Left lobe of liver (tissue), 2 donors: Measurements from ENCODE around the gene RBFA. TPM values are rescaled to one million over a fixed set of nuclear protein-coding genes. Genes with fewer than 3 reads are reported as not detected.
"Not testable (repeated sequence)": the region's sequence is repeated elsewhere in the genome, so short reads cannot be mapped to it uniquely, and the experiment has no call there.

Experiments
- ATAC-seq: fragments of 200-7000 bp; cut with Tn5 transposase; one replicate; pipeline ENCODE4 v1.9.1; 2020; ENCODE audit warnings: mild to moderate bottlenecking, moderate library complexity
- DNase-seq: peaks from one replicate; pipeline ENCODE4 v3.0.0-alpha.2; 2020; ENCODE audit warnings: low spot score
- total RNA-seq: library from RNA; stranded (reverse); gene quantifications from one replicate; pipeline ENCODE4 v1.2.1, GENCODE V29; 2021
- donor health status: DM: no; HTN: no; CAD: no; lungs with moderate emphysema.
- donor health status: DM: no; HTN: yes; CAD: no.

RBFA gene
- total RNA-seq, 1 donor from 2014 or later = 20.7 TPM

DNA sequence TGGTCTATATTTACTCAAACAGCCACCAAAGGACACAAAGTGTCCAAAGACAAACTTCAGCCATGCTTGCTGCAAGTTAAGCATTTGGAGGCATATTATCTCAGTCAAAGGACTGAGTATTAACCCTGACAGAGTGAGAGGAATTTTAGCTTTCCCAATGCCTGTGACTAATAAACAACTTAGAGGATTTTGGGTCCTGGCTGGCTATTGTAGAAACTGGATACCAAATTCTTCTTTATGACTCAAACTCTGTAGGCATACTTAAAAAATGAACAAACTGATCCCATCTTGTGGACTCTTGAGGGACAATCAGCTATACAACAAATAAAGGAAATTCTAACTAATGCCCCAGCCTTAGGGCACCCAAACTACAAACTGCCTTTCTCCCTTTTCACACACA is 6.5 kb upstream of the RBFA start:
- ATAC-seq, DNase-seq: not testable (repeated sequence)

DNA sequence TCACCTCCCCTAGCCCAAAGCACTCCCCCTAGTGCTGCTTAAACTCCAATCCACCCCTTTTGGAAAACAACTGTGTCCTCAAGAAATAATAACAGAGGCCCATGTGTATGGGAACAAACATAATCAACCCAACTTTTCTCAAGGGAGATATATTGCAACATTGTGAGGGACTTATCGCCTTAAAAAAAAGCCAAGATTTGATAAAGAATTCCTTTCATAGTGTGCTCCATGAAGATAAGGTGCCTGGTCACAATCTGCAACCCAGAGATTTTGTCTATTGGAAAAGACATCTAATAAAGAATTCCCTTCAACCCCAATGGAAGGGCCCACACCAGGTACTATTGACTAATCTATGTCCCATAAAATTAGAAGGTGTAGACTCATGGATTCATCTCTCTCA is 4.5 kb upstream of the RBFA start:
- ATAC-seq (no peak), DNase-seq (no peak)

DNA sequence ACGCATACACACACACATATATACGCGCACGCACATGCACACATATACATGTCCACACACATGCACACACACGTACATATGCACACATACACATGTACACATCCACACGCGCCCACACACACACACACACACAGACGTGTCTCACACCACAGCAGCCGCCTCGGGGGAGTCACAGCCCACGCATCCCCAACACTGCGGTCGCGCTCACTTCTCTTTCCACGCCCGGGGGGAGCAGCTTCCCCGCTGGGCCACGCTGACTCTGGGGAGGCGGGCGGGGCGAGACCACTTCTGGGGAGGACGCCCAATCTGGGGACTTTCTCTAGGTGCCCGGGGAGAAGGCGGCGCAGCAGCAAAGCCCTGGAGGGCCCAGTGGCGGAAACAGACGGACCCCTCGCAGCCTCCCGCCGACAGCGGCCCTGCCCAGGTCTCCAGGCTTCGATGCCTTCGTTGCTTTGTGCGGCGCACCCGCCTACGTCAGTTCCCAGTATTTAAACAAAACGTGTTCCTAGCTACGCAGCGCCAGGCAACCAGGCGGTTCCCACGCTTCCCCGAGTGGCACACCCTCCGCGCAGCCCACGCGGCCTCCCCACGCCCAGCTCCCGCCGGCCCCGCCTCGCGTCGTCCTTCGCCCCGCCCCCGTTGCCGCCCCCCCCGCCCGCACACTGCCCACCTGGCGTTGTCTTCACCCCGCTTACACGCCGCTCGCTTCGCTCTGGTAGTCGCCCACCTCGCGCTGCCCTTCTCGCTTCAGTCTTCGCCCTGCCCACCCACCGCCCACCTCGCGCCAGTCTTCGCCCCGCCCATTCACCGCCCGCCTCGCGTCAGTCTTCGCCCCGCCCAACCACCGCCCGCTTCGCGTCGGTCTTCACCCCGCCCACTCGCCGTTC is 810 bp upstream of the RBFA start:
- ATAC-seq = no peak
- DNase-seq = no peak

DNA sequence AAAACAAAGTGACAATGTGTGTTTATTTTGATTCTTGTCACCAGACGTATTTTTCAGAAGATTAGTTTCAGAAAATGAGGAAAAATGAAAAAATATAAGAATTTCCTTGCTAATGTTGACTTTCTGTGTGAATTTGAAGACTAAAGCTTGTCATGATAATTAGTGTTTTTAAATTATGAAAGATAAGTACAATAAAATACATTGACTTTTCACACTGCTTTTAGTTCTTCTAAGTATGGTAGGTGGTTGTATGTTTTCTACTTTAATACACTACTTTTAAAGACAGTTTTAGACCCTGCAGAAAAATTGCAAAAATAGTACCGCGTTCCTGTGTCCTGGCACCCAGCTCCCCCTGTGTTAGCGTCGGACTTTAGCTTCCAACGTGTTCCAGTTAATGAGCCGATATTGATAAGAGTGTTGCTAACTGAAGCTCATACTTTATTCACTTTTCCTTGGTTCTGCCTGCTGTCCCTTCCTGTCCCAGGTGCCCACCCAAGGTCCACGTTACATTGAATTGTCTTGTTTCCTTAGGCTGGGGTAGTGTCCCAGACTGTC is 695 bp downstream of the RBFA start:
- DNase-seq (no peak), ATAC-seq (no peak)

DNA sequence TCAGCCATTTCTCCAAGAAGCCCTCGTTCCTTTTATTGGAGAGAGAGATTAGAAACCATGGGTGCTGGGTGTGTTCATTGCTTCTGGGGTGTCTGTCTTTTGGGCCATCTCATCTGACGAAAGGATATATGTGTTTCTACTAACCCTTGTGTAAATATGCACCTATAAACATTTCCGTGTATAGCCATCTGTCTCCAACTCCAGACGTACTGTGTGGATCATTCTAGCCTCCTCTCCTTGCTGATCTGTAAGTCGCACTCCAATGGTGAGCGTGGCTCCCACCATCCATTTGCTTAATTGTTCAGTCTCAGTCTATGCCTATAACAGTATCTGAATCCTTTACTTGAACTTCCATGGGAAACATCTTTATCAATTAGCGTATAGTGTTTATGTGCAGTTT is 1.8 kb downstream of the RBFA start:
- no peak for ATAC-seq
- DNase-seq = no peak

DNA sequence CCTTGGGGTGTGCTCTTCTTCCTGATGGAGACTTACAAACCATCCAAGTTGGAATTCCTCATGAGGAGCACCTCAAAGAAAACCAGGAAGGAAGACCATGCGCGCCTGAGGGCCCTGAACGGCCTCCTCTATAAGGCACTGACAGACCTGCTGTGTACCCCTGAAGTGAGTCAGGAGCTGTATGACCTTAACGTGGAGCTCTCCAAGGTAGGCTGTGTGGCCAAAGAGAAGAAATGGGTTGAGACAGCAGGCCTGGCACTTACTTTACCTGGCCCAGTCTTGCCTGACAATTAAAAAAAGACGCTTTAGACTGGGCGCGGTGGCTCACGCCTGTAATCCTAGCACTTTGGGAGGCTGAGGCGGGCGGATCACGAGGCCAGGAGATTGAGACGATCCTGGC is 3.1 kb downstream of the RBFA start:
- DNase-seq (no peak), ATAC-seq (no peak)

DNA sequence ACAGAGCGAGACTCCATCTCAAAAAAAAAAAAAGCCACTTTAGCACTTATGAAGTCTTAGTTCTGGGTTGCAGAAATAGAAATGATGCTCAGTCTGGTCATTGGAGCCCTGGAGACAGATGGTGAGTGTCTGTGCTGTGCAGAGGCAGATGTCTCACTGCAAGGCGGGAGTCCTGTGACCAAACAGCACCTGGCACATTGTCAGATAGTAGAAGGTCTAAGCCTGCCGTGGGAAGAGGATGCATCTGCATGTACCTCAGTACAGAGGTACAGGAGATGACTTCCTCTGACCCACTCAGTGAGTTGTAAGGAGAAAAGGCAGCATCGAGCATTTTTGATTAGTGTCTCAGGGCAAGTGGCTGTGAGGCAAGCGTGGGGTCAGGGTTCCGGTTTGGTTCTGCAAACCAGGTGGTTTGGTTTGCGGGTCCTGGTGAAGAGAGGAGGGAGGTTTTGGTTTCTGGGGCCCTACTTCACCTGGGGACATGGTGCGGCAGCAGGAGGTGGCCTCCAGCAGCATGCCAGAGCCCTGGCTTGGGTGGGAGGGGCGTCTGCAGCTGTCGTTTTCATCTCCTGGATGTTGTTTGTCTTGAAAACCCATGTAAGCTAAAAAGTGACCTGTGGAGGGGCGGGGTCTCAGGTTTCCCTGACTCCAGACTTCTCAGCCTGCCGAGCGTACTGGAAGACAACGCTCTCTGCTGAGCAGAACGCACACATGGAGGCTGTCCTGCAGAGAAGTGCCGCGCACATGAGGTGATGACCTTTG is 3.8 kb downstream of the RBFA start:
- DNase-seq (no peak), ATAC-seq (no peak)

DNA sequence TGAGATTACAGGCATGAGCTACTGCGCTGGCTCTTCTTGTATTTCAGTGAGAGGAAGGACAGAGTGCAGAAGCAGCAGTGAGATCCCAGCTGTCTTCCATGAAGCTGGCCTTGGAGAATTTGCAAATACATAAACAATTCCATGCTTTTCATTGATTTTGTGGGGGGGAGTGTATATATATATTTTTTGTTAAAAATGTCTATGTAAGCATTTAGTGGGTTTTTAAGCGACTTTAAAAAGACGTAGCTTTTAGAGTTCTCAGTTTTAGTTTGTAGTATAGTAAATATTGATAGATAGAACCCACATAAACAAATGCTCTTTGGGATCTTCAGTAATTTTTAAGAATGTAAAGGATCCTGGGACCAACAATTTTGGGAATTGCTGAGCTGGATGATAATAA is 6.3 kb downstream of the RBFA start:
- DNase-seq (no peak), ATAC-seq (no peak)

DNA sequence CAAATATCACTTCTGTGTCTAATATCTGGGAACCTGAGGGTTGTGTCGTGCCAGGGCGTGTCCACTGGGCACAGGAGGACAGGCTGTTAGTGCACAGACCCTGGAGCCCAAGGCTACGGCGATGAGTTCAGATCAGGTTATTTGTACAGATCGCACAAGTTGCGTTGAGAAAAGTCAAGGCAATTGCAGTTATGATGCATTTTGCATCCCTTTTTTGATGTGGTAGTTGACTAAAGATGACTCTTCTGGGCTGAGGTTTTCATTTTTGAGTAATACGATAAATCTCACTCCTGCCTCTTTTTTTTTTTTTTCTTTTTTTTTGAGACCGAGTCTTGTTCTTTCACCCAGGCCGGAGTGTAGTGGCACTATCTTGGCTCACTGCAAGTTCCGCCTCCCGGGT is 7.2 kb downstream of the RBFA start:
- DNase-seq (no peak), ATAC-seq (no peak)

DNA sequence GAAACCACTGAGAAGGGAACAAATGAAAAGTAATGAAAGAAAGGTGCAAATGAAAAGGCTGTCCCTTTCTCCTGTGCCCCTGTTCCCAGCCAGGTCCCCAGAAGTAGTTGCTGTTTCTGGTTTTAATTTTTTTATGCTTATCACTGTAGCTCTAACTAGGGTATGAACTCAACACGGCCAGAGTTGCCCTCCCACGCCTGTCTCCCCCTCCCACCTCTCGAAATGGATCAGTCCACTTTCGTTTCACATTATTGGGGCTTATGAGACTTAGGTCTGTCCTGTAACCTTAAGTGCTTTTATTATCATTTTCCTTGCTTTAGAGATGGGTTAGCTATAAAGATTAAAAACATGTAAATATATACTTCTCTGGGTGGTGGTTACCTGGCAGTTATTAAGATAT is 8.6 kb downstream of the RBFA start:
- ATAC-seq (no peak), DNase-seq (no peak)

DNA sequence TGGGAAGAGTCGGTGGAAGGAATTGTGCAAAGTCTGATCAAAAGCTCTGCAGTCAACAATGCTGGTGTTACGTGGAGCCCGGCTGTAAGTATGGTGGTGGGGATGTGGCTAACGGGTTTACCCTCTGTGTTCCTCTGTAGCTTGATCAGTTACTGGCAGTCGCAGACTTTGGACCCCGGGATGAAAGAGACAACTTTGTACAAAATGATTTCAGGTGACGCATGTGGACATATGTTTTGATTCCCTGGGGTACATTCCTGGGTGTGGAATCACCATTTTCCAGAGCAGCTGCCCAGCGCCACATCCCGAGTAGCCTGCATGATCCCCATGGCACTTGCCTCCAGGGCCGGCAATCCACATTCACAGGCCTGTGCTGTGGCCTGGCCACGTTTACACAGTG is 9.8 kb downstream of the RBFA start:
- DNase-seq = no peak
- no peak for ATAC-seq

DNA sequence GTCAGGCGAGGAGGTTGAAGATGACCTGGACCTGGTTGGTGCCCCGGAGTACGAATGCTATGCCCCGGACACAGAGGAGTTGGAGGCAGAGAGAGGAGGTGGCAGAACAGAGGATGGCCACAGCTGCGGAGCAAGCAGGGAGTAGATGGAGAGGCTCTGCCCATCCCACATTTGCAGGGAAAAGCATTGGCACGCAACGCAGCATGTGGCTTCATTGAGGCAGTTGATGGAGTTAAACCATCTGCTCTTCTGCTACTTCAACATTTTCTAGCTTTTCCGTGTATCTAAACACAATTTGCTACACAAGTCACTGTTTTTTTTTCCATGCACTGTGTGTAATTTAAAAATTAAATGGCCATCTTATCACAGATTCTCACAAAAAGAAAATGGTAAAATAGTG is 11.8 kb downstream of the RBFA start:
- ATAC-seq (no peak), DNase-seq (no peak)

DNA sequence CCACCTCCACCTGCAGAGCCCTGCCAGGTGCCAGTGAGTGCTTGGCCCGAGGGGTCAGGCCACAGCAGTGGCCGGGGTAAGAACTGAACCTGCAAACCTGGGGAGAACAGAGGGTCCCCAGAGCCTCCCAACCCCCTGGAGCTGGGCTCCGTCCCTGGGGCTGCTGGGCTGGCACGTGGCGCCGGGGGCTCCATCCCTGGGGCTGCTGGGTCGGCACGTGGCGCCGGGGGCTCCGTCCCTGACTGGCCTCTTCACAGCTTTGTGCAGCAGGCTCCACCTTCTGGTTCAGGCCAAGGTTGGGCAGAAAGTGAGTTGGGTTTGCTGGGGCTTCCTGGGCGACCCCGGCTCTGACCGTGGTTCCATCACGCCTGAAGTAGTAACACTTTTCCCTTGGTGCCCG is 12.2 kb downstream of the RBFA start:
- DNase-seq (no peak), ATAC-seq (no peak)

DNA sequence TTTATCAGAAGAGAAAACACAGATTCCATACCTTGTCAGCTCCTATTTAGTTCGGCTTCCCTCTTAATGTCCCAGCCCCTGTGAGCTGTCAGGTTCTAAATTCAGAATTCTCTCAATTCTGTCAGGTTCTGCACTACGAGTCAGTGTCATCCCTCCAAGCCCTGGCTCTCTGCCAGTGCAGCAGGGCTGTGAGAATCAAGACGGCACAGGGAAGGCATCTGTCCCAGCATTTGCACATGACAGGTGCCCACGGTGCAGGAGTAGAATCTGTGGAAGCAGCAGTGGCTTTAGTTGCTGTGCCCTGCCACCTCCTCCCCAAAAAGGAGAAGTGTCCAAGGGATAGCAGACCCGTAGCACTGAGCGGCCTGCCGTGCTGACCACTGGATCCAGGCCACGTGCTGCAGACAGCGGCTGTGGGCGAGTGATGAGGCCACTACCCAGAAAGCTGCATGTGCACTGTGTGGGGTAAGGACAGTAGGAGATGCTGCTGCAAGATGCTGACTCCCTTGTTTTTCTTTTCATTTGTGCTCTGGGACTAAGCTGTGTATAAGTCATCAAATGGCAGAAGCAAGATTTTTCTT is 12.8 kb downstream of the RBFA start:
- DNase-seq = no peak
- no peak for ATAC-seq

DNA sequence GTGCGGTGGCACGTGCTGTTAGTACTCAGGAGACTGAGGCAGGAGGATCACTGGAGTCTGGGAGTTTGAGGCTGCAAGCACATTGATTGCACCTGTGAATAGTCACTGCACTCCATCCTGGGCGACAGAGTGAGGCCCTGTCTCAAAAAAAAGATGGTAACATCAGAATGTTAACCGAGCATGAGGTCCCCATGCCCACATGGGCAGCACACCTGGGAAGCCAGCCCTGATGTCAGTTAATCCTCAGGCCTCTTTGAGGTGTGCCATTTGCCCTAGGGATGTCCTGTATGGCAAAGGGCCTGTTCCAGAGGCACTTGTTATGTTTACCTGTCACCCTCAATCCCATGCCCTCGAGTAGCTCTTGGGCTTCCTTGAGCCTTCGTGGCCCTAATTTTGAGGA is 16.6 kb downstream of the RBFA start:
- no peak for ATAC-seq

DNA sequence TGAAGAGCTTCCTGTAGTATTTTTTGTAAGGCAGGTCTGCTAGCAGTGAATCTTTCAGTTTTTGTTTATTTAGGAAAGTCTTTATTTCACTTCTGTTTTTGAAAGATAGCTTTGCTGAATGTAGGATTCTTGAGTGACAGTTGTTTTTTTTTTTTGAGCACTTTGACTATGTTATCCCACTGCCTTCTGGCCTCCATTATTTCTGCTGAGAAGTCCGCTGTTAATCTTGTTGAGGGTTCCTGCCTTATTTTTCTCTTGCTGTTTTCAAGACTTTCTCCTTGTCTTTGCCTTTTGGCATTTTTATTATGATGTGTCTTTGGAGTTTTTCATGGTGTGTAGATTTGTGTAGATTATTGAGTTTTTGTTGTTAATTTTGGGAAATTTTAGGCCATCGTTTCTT is 21.9 kb downstream of the RBFA start:
- no peak for ATAC-seq

More for the DNA sequence above, 16.6 kb downstream of the RBFA start:
- no peak for DNase-seq

DNA sequence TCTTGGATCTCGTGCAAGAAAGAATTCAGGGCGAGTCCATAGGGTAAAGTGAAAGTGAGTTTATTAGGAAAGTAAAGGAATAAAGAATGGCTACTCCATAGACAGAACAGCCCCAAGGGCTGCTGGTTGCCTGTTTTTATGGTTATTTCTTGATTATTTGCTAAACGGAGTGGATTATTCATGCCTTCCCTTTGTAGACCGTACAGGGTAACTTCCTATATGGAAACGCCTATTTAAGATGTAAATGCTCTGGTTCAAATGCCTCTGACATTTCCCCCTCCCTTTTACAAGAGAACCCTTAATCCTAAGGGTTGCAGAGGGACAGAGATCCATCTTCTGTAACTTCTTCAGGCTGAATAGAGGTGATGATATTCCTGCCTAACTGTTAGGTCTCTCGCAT is 25.7 kb downstream of the RBFA start:
- no peak for DNase-seq
- no peak for ATAC-seq

More for the DNA sequence above, 21.9 kb downstream of the RBFA start:
- no peak for DNase-seq

DNA sequence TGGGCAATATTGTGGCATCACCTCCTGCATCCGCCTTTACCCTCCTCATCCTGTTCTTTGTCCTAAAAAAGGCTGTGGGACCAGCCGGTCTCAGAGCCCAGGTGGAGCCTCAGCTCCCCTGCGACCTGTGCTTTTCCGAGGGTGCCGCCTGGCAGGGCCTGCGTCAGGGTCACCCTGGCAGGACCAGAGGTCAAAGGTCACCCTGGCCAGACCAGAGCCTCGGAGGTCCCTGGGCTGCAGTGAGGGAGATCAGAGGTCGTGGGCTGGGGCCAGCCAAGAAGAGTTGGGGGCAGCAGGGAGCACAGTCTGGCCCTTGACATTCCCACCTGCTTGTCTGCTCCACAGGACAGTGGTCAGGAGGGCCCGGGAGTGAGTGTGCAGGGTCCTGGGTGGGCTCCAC is 31.5 kb downstream of the RBFA start:
- DNase-seq (no peak), ATAC-seq (no peak)

DNA sequence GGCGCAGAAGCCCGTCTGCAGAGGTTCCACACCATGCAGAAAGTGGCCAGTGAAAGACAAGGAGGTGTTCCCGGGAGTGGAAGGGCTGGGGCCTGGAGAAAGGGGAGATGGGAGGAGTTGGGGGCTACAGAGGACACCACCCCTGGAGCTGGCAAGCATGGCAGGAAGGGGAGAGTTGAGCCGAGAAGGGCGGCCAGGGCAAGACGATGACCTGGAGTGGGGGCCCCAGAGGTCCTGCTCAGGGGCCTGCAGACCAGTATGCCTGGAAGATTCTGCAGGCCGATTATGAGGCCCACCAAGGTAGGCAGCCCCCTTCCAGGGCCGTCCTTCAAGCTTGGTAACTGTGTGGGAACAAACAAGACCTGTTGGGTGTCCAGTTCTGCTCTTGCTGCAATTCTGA is 33.1 kb downstream of the RBFA start:
- no peak for ATAC-seq
- no peak for DNase-seq

DNA sequence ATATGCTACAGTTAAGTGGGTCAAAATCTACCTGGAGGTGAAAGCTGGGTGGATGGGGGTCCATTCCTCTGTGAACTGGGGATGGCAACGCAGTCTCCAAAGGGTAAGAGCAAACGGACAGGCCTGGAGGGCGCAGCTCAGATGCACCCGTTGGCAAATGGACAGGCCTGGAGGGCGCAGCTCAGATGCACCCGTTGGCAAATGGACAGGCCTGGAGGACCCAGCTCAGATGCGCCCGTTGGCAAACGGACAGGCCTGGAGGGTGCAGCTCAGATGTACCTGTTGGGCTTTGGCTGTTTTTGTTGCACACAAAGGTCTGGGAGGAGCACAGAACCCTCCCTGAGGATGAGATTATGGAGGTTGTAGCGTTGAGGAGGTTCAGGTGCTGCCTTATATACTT is 33.7 kb downstream of the RBFA start:
- no peak for ATAC-seq
- no peak for DNase-seq

DNA sequence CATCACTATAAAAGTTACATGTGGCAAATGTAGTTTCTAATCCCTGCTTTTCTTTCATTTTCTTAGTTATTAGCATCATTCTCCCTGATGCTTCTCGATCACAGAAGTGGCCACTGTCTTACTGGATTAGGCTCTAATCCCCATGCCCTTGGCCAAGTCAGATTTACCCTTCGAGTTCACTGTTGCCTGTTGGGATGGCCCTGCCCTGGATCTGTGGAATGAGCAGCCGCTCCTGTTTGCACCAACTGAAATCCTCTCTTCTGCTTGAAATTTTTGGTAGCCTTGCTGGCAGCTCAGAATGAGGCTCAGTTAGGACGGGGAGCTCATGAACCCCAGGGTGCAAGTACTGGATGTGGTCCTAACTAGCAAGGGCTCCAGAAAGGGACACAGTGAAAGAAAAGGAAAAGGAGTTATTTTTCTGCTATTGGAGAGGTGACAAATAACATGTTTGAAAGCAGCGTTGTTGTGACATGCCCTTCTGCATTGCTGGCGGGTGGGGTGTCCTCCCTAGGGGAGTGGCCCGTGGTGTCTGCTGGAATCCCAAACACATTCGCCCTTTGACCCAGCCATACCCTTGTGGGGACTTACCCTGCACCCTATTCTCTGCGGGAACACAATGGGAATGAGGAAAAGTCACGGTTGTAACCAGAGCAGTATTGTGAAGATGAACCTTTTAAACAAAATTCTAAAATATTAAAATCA is 34.5 kb downstream of the RBFA start:
- ATAC-seq = no peak
- no peak for DNase-seq
